Medulla oblongata (tissue), 1 donor: ENCODE results near the gene TTLL11.

ENCODE experiments used
- DNase-seq: peaks from one replicate; pipeline ENCODE4 v3.0.0-alpha.2; 2015; ENCODE audit errors: extremely low spot score

The TTLL11 gene

GRCh38 chr9:121855476-121855875, 237.6 kb downstream of the TTLL11 start:
- DNase-seq: no peak

DNA sequence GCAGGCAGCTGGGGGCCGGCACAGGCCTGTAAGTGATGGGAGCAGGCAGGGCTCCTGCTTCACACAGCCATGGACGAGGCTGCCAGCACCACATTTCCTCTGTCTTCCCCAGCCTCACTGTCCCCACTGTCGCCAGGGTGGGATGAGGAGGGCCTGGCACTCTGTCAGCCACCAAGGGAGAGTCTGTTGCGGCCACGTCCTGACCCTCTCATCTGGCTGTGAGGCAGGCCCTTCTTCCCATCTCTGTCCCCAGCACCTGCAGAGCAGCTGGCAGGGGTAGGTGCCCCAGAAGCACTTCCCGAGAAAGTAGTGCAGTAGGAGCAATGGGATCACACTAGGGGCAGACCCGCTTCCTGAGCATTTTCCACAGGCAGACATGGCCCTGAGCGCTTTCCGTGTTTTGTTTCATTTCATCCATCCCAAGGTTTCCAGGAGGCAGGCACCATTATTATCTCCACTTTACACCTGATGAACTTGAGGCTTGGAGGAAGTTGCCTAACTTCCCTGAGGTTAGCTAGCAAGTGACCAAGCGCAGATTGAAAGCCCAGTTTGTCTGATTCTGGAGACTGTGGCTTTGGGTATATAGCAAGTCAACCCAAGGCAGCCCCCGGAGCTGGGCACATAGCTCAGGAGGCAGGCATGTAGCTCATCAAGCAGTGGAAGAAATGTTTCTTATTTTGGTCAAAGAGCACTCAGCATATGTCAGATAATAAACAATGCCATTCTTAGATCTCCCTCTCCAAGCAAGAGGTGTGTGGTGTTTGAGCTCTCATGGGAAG, 239.3 kb downstream of the TTLL11 start:
- no peak for DNase-seq

- DNase-seq: no peak
Measured at GRCh38 chr9:121852651-121853616, 240.2 kb downstream of the TTLL11 start.

DNA sequence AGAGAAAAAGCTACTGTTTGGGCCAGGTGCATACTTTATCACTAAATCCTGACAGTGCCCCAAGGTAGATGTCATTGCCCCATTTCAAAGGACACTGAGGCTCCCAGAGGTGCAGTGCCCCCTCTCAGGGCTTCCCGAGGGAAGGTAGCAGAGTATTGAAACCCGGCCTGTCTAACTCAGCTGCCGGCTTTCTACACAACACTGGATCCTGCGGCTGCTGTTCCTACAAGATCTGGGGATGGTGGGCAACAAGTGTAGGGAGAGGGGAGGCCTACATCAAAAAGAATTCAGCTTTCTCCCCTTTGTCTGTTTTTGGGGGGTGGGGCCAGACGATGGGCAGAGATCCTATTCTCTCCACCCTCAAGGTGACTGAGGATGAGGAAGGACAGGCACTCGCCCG, 240.9 kb downstream of the TTLL11 start:
- no peak for DNase-seq

GRCh38 chr9:121851641-121852091, 241.4 kb downstream of the TTLL11 start:
- no peak for DNase-seq

DNA sequence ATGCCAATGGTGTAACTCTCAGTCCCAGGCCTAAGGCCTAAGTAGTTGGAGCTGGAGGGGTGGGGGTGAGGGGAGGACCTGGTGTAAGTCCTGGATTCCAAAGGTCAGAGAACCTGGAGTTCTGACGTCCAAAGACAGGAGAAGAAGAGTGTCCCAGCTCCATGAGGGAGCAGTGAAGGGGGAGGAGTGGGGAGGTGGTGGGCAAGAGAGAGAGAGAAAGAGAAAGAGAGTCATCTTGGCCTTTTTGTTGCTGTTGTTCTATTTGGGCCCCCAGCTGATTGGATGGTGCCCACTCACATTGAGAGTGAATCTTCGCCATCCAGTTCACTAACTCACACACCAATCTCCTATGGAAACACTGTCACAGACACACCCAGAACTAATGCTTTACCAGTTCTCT, 242.7 kb downstream of the TTLL11 start:
- DNase-seq: no peak

GRCh38 chr9:121849554-121849953, 243.6 kb downstream of the TTLL11 start:
- no peak for DNase-seq

DNA sequence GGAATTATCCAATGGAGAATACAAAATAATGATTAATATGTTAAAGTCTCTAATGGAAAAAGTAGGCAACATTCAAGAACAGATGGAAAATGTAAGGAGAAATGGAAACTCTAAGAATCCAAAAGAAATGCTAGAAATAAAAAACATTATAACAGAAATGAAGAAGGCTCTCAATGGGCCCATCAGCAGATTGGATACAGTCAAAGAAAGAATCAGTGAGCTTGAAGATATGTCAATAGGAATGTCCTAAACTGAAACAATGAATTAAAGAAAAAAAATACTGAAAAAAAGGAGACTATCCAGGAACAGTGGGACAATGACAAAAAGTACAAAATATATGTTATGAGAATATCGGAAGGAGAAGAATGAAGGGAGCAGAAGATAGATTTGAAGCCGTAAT, 248.5 kb downstream of the TTLL11 start:
- no peak for DNase-seq

DNA sequence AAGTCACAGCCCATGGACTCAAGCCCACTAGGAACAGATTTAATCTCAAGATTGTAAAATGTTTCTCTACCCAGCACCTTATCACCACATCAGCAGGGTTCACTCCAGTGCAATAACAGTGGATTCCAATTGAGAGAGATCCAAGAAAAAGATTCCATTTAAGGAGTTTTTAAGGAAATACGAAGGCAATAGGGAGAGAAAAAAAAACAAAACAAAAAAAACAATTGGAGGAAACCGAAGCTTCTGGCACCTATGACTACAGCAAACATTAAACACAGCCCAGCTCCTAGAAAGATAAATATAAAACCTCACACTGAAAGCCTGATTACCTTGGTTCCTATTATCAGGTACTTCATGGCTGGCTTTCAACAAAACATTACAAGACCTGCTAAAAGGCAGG, 249.0 kb downstream of the TTLL11 start:
- no peak for DNase-seq

DNA sequence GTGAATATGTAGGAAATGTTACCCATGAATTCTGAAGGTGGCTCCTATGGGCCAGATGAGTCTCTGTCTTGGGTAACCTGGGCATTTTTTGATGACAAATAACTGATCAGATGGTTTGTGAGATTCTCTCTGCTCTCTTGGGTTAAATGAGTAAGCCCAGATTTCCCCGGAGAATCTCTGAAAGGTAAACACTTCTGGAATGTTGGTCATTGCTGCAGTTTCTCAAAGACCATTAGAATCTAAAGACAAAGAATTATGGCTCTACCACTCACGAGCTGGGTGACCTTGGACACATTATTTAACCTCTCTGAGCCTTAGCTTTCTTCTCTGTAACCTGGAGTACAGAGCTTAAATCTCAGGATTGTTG, 250.5 kb downstream of the TTLL11 start:
- no peak for DNase-seq

- DNase-seq: no peak
Measured at GRCh38 chr9:121841771-121842611, 251.1 kb downstream of the TTLL11 start.

- DNase-seq: no peak
Measured at GRCh38 chr9:121840838-121841760, 252.0 kb downstream of the TTLL11 start.

DNA sequence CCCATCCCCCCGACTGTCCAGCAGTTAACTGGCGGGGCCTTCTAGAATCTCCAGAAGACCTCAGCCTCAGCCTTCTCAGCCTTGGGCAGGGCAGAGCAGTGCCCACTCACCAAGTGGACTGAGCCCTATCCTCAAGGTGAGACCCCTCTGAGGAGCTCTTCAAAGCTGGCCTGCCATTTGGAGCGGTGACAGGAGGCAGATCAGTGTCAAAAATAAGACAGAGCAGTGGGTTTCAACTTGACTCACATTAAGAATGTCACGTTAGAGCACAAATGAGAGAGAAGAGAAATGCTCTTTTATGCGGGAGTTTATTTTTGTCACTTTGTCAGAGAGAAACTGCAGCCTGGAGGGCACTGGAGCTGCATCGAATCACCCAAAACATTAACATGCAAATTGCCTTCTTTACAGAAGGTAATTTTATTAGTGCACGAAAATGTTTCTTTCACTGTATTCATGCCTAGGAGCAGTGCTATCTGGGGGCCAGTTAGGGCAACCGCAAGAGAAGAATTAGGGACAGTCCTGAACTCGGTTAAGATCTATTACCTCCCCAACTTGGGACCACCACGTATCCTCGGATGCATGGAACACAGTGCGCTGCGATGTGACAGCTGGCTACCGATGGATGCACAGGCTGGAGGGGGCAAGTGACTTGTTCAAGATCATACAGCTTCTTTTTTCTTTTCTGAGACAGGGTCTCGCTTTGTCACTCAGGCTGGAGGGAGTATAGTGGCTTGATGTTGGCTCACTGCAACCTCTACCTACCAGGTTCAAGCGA, 253.2 kb downstream of the TTLL11 start:
- no peak for DNase-seq

- DNase-seq: no peak
Measured at GRCh38 chr9:121838746-121839669, 254.1 kb downstream of the TTLL11 start.

GRCh38 chr9:121837113-121837961, 255.8 kb downstream of the TTLL11 start:
- DNase-seq: no peak

DNA sequence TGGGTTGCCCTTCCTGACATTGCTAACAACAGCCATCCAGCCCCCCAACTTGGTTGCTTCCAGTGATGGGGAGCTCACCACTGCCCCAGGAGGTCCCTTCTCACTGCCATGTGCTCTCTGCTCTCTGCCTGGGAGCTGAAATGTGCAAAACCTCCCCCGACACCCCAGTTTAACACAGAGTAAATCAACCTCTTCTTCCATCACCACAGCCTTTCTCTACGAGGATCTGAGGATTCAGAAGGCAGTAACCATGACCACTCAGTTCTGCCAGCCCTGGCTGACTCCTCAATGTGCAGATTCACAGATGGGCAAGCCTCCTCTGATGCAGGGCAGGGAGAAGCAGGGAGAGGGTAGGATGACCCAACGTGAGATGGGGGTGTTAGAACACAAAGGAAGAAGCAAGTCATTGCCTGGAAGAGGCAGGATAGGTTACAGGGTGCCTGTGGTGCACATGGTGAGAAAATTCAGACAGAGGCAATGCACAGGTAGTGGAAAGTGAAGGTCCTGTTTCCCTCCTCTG, 256.7 kb downstream of the TTLL11 start:
- DNase-seq: no peak

GRCh38 chr9:121835587-121836365, 257.3 kb downstream of the TTLL11 start:
- no peak for DNase-seq
